ENCODE results near the gene CACNA2D1. TPM values are rescaled to one million over a fixed set of nuclear protein-coding genes. Genes with fewer than 3 reads are reported as not detected.

Gene CACNA2D1
- polyA plus RNA-seq, 1 experiment = 19.5 TPM

DNA sequence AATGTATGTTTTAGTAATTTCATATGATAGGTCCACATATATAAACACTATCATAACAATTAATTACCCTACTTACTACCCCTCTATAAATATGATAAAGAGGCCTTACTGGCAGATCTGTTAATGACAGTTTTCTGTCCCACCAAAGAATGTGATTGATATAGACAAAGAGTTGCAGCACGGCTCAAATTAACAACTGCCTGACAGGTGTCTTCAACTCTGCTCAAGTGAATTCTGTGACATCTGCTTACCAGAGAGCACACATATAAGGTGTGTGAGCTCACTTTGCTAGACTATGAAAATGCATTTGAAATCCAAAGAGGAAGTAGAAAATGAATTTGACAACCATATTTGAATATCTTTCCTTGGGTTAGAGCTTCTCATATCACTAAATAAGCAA is 36.6 kb downstream of the CACNA2D1 start:
- Histone ChIP-seq H3K27me3 (ENCODE audit: control insufficient read depth, insufficient read depth, low read length) (no peaks in the 10 kb centered on the region), H3K4me3 (ENCODE audit: low read depth, low read length) (no peak overlapping the region), H3K9me3 (ENCODE audit: control insufficient read depth, insufficient read depth, low read length) (no peaks in the 10 kb centered on the region), H3K27ac (ENCODE audit: low read depth, low read length) (no peak overlapping the region)
- CTCF ChIA-PET = interaction anchor here (0.6 kb wide), 1 partner anchor 82 kb away, joined by 3 read pairs; no protein-coding TSS in a partner anchor
- TF ChIP-seq, protein P1, sequence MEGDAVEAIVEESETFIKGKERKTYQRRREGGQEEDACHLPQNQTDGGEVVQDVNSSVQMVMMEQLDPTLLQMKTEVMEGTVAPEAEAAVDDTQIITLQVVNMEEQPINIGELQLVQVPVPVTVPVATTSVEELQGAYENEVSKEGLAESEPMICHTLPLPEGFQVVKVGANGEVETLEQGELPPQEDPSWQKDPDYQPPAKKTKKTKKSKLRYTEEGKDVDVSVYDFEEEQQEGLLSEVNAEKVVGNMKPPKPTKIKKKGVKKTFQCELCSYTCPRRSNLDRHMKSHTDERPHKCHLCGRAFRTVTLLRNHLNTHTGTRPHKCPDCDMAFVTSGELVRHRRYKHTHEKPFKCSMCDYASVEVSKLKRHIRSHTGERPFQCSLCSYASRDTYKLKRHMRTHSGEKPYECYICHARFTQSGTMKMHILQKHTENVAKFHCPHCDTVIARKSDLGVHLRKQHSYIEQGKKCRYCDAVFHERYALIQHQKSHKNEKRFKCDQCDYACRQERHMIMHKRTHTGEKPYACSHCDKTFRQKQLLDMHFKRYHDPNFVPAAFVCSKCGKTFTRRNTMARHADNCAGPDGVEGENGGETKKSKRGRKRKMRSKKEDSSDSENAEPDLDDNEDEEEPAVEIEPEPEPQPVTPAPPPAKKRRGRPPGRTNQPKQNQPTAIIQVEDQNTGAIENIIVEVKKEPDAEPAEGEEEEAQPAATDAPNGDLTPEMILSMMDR (IDR thresholded peaks at IDR 0.05; ENCODE audit: low read depth, low read length) = no peak
- POLR2A ChIA-PET = interaction anchor here (0.6 kb wide), 1 partner anchor 82 kb away, joined by 3 read pairs; no protein-coding TSS in a partner anchor
- no peak for DNase-seq (ENCODE audit: low read depth, low spot score)

DNA sequence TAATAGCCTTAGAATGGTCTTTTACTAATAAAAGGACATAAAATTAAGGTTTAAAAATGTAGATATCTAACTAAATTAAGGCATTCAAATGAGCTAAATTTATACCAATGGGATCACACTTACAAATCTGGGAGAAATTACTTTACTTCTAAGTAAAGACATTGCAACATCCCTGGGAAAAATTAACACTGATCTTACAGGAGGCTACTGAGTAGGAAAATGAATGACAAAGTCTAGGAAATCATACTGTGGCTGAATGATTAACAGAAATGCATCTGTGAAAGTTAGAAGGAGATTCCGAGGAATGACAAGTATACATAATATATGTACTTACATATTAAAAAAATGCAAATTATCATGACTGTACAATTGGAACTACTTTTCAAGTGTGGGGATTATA is 38.3 kb downstream of the CACNA2D1 start:
- CTCF ChIA-PET = no interaction called here
- POLR2A ChIA-PET = no interaction called here

GRCh38 chr7:82404652-82405051 is 38.9 kb downstream of the CACNA2D1 start:
- ChIA-PET CTCF (no interaction called here), POLR2A (no interaction called here)
- no peak overlapping the region for H3K27ac ChIP-seq (ENCODE audit: low read depth, low read length)

More for the DNA sequence above, 38.3 kb downstream of the CACNA2D1 start:
- Histone ChIP-seq H3K27me3 (ENCODE audit: control insufficient read depth, insufficient read depth, low read length) (no peaks in the 10 kb centered on the region), H3K4me3 (ENCODE audit: low read depth, low read length) (no peak overlapping the region), H3K27ac (ENCODE audit: low read depth, low read length) (no peak overlapping the region), H3K9me3 (ENCODE audit: control insufficient read depth, insufficient read depth, low read length) (no peaks in the 10 kb centered on the region)
- TF ChIP-seq, protein P1 (IDR thresholded peaks at IDR 0.05; ENCODE audit: low read depth, low read length) = no peak
- no peak for DNase-seq (ENCODE audit: low read depth, low spot score)

DNA sequence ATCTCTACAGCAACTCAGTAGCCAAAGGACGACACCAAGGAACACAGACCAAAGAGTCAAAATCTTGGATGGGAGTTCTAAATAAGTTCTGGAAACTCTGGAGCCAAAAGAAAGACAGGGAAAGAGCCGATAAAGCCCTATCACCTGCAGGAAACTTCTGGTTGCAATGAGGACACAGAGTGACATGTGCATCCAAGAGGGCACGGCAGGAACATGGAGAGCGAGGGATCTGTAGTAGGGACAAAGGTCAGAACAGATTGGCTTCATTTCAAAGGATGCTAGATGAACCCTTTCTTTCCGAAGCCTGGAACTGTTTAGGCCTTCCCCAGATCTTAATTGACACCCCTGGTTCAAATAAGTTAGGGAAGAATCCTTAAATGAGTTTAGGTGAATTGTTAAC is 39.5 kb downstream of the CACNA2D1 start:
- Histone ChIP-seq H3K27ac (ENCODE audit: low read depth, low read length) (no peak overlapping the region), H3K27me3 (ENCODE audit: control insufficient read depth, insufficient read depth, low read length) (no peaks in the 10 kb centered on the region), H3K4me3 (ENCODE audit: low read depth, low read length) (no peak overlapping the region), H3K9me3 (ENCODE audit: control insufficient read depth, insufficient read depth, low read length) (no peaks in the 10 kb centered on the region)
- TF ChIP-seq, protein P1 (IDR thresholded peaks at IDR 0.05; ENCODE audit: low read depth, low read length) = no peak
- POLR2A ChIA-PET = no interaction called here
- CTCF ChIA-PET = no interaction called here
- no peak for DNase-seq (ENCODE audit: low read depth, low spot score)

More at GRCh38 chr7:82404652-82405051, 38.9 kb downstream of the CACNA2D1 start:
- no peaks in the 10 kb centered on the region for H3K9me3 ChIP-seq (ENCODE audit: control insufficient read depth, insufficient read depth, low read length)
- TF ChIP-seq, protein P1 (IDR thresholded peaks at IDR 0.05; ENCODE audit: low read depth, low read length) = no peak
- H3K4me3 ChIP-seq (ENCODE audit: low read depth, low read length) = no peak overlapping the region
- no peak for DNase-seq (ENCODE audit: low read depth, low spot score)
- no peaks in the 10 kb centered on the region for H3K27me3 ChIP-seq (ENCODE audit: control insufficient read depth, insufficient read depth, low read length)

DNA sequence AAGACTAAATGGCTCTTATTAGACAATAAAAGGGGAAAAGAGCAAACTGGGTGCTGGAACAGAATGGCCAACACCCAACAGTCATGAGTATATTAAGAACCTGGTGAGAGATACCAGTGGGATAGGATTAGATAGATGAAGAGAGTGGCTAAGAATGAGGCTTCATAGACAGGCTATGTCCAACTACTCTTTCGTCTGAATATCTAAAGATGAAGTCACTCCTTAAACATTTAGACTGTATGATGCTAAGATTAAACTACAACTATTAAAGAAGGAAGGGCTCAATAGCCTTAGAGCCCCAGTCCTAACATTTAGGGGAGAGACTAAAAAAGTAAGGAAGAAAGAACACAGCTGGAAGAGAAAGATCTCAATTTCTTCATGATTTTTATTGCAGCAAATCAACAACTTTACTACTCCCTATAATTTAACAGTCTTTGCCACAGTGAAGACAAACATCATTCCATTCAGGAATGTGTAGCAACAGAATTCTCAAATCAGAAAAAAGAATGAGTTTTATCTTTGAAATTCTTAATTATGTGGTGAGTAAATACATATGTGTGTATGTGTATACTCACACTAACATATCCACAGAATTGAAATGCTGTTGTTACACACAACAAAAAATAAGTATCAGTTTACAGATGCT is 45.6 kb downstream of the CACNA2D1 start:
- ChIA-PET POLR2A (no interaction called here), CTCF (interaction anchor here (1.3 kb wide), 1 partner anchor 10 kb away, joined by 4 read pairs; no protein-coding TSS in a partner anchor)
- TF ChIP-seq, protein P1 (IDR thresholded peaks at IDR 0.05; ENCODE audit: low read depth, low read length) = no peak
- no peaks in the 10 kb centered on the region for H3K27me3 ChIP-seq (ENCODE audit: control insufficient read depth, insufficient read depth, low read length)
- DNase-seq (ENCODE audit: low read depth, low spot score) = no peak
- H3K9me3 ChIP-seq (ENCODE audit: control insufficient read depth, insufficient read depth, low read length) = no peaks in the 10 kb centered on the region
- H3K27ac ChIP-seq (ENCODE audit: low read depth, low read length) = no peak overlapping the region
- H3K4me3 ChIP-seq (ENCODE audit: low read depth, low read length) = no peak overlapping the region
